ENCODE measurements around the gene CACYBP. TPM values are rescaled to one million over a fixed set of nuclear protein-coding genes. Genes with fewer than 3 reads are reported as not detected.

Gene CACYBP
- total RNA-seq, 1 experiment from 2014 or later: 202 TPM

- H3T11ph ChIP-seq (ENCODE audit: low read length): no peak overlapping the region
- no peak overlapping the region for H3K23ac ChIP-seq (ENCODE audit: insufficient read length, low read depth, low read length)
- H2BK20ac ChIP-seq (ENCODE audit: low read depth, low read length, poor library complexity, severe bottlenecking): no peak overlapping the region
- no peaks in the 10 kb centered on the region; the same call in 1 of the 2 replicates for H3K79me2 ChIP-seq (ENCODE audit: insufficient read depth, low read length)
- H3K9ac ChIP-seq (ENCODE audit: extremely low read depth, insufficient read length, low read length): no peak overlapping the region
- no peak for TF ChIP-seq CTCF (conservative IDR thresholded peaks at IDR 0.05)
- H3K4ac ChIP-seq (ENCODE audit: low read depth, low read length): no peak overlapping the region
- Mint-ChIP-seq H3K27ac (no peak overlapping the region), H3K4me3 (no peak overlapping the region), H3K4me1 (no peaks in the 10 kb centered on the region), H3K36me3 (ENCODE audit: insufficient read depth in 1 of 3, low read depth in 3 of 3) (peaks cover 29 to 73% (median 46%) of the 10 kb centered on the region in 3 experiments; a peak in 6 of 7 replicates), H3K9me3 (no peaks in the 10 kb centered on the region), H3K27me3 (ENCODE audit: low read depth) (no peaks in the 10 kb centered on the region)
- no peak overlapping the region for H3K4me2 ChIP-seq (ENCODE audit: insufficient read depth, insufficient read length, low read length)
- no peak overlapping the region for H3K14ac ChIP-seq (ENCODE audit: insufficient read depth, low read length)
- H3K56ac ChIP-seq (ENCODE audit: insufficient read length, low read depth, low read length): no peak overlapping the region
- H2AK5ac ChIP-seq (ENCODE audit: insufficient read length, low read length): no peak overlapping the region
- WGBS (ENCODE audit: extremely low coverage, insufficient read length, low lambda C conversion rate): no CpG with 5 or more reads among the region's 1 CpG
- no peak for DNase-seq
- H4K8ac ChIP-seq (replicated peaks; ENCODE audit: insufficient read length, low read depth, low read length): no peak overlapping the region
- H4K91ac ChIP-seq (ENCODE audit: insufficient read length, low read depth, low read length): no peak overlapping the region
- no peak overlapping the region for H2AFZ ChIP-seq (ENCODE audit: low read length)
- H3K79me1 ChIP-seq (ENCODE audit: insufficient read depth, low read depth, low read length, poor library complexity, severe bottlenecking): no peaks in the 10 kb centered on the region
- H2BK5ac ChIP-seq (ENCODE audit: insufficient read length, low read length): no peak overlapping the region
- H4K5ac ChIP-seq (ENCODE audit: insufficient read length, low read depth, low read length): no peak overlapping the region
- H3K18ac ChIP-seq (ENCODE audit: insufficient read length, low read depth, low read length): no peak overlapping the region
- no peak overlapping the region for H2BK12ac ChIP-seq (ENCODE audit: insufficient read length, low read depth, low read length)
- H3K27me3 ChIP-seq (ENCODE audit: insufficient read depth, low read length): no peaks in the 10 kb centered on the region
- H2BK15ac ChIP-seq (ENCODE audit: low read depth, low read length): no peak overlapping the region
- H3K27ac ChIP-seq (ENCODE audit: insufficient read length, low read depth, low read length): no peak overlapping the region
- H4K20me1 ChIP-seq (ENCODE audit: control insufficient read depth, insufficient read depth, insufficient read length): no peaks in the 10 kb centered on the region
- no peaks in the 10 kb centered on the region for H3K23me2 ChIP-seq (ENCODE audit: insufficient read length, low read depth, low read length, poor library complexity, severe bottlenecking)
- no peaks in the 10 kb centered on the region for H3K4me1 ChIP-seq (ENCODE audit: insufficient read depth, low read length)
- H3K9me3 ChIP-seq (ENCODE audit: control insufficient read depth, low read depth, low read length): no peaks in the 10 kb centered on the region
- H2BK120ac ChIP-seq (ENCODE audit: low read depth, low read length, poor library complexity, severe bottlenecking): no peak overlapping the region
Measured at GRCh38 chr1:175013445-175013844, 13.7 kb downstream of the CACYBP start.

Measured in H9 (cell line).